Smooth muscle cell (in vitro differentiated cells): Measurements from ENCODE around the gene SMR3A. TPM values are rescaled to one million over a fixed set of nuclear protein-coding genes. Genes with fewer than 3 reads are reported as not detected.

ENCODE experiments used
- DNase-seq: peaks from one replicate; lab custom pipeline; 2025; ENCODE audit not compliant: unreplicated experiment; lab: John Stamatoyannopoulos, UW
- H2AFZ ChIP-seq: fragments of 200-600 bp; sonication (generic); 2 replicates; pipeline ENCODE4 v1.6.0; 2016; ENCODE audit warnings: antibody characterized with exemption, low read depth, mild to moderate bottlenecking
- H3F3A ChIP-seq: fragments of 200-600 bp; sonication (generic); 2 replicates; pipeline ENCODE4 v1.6.0; 2017; ENCODE audit warnings: antibody characterized with exemption, low read depth
- H3K27ac ChIP-seq: fragments of 200-600 bp; sonication (generic); 2 replicates; pipeline ENCODE4 v1.5.1; 2016; ENCODE audit warnings: low read depth, mild to moderate bottlenecking
- H3K27me3 ChIP-seq: fragments of 200-600 bp; sonication (generic); 2 replicates; pipeline ENCODE4 v1.6.1; 2016; ENCODE audit warnings: low read depth, mild to moderate bottlenecking
- H3K36me3 ChIP-seq: fragments of 200-600 bp; sonication (generic); 2 replicates; pipeline ENCODE4 v1.5.1; 2016; ENCODE audit warnings: low read depth
- H3K4me1 ChIP-seq: fragments of 200-600 bp; sonication (generic); 2 replicates; pipeline ENCODE4 v1.5.1; 2016; ENCODE audit warnings: low read depth
- H3K4me2 ChIP-seq: fragments of 200-600 bp; sonication (generic); 2 replicates; pipeline ENCODE4 v1.6.0; 2016; ENCODE audit warnings: mild to moderate bottlenecking
- H3K4me3 ChIP-seq: fragments of 200-600 bp; sonication (generic); 2 replicates; pipeline ENCODE4 v1.5.1; 2016; ENCODE audit warnings: mild to moderate bottlenecking
- H3K79me2 ChIP-seq: fragments of 200-600 bp; sonication (generic); 2 replicates; pipeline ENCODE4 v1.6.0; 2016; ENCODE audit warnings: low read depth, mild to moderate bottlenecking
- H3K9ac ChIP-seq: fragments of 200-600 bp; sonication (generic); 2 replicates; pipeline ENCODE4 v1.6.0; 2016; ENCODE audit warnings: low read depth
- H3K9me3 ChIP-seq: fragments of 200-600 bp; sonication (generic); replicated peaks from 2 replicates; pipeline ENCODE4 v1.5.1; 2016; ENCODE audit warnings: low read depth
- H4K20me1 ChIP-seq: fragments of 200-600 bp; sonication (generic); 2 replicates; pipeline ENCODE4 v1.6.0; 2016; ENCODE audit warnings: low read depth
- CTCF ChIP-seq: fragments of 200-600 bp; sonication (generic); IDR thresholded peaks from 2 replicates; pipeline ENCODE4 v1.5.1; 2017; ENCODE audit warnings: borderline replicate concordance, mild to moderate bottlenecking, antibody characterized with exemption; ENCODE audit not compliant: insufficient read depth, poor library complexity, severe bottlenecking
- WGBS: methylation state at CpG from one replicate; pipeline ENCODE4 v1.1.7; 2016; ENCODE audit warnings: low lambda C conversion rate; 5-methylcytosine and 5-hydroxymethylcytosine counted together
- polyA plus RNA-seq: library from polyadenylated mRNA; unstranded; fragments of >200 nt; fragmentation: Nextera tagmentation; extraction: Ambion mirVana; gene quantifications from 2 replicates; pipeline ENCODE4 v1.2.1, GENCODE V29; 2016
- total RNA-seq: library from RNA; depleted of rRNA; stranded (reverse); fragments of >200 nt; gene quantifications from 2 replicates; pipeline ENCODE4 v1.2.3, GENCODE V29; 2014

Gene SMR3A
- total and polyA plus RNA-seq, 2 experiments from 2014 or later = not detected

GRCh38 chr4:70392057-70392776 lies 31.7 kb downstream of the SMR3A start:
- TF ChIP-seq CTCF = no peak
- no peaks in the 10 kb centered on the region for H4K20me1 ChIP-seq
- WGBS = 67% methylated on average over 2 of the region's 2 CpGs
- no peaks in the 10 kb centered on the region for H3F3A ChIP-seq
- H3K36me3 ChIP-seq = no peaks in the 10 kb centered on the region
- no peak overlapping the region for H3K4me3 ChIP-seq
- no peak overlapping the region for H2AFZ ChIP-seq
- H3K9me3 ChIP-seq = no peaks in the 10 kb centered on the region
- H3K4me2 ChIP-seq = no peak overlapping the region
- no peaks in the 10 kb centered on the region for H3K4me1 ChIP-seq
- DNase-seq = no peak
- no peak overlapping the region for H3K27ac ChIP-seq
- H3K79me2 ChIP-seq = no peaks in the 10 kb centered on the region
- H3K9ac ChIP-seq = no peak overlapping the region
- no peaks in the 10 kb centered on the region for H3K27me3 ChIP-seq

- Histone ChIP-seq H3K79me2 (no peaks in the 10 kb centered on the region), H3K36me3 (no peaks in the 10 kb centered on the region), H3K9me3 (no peaks in the 10 kb centered on the region), H4K20me1 (no peaks in the 10 kb centered on the region), H3K27me3 (no peaks in the 10 kb centered on the region), H3K9ac (no peak within 1 kb of the TSS), H3K27ac (no peak within 1 kb of the TSS), H3K4me3 (no peak within 1 kb of the TSS), H3K4me2 (no peak within 1 kb of the TSS), H3F3A (no peaks in the 10 kb centered on the region), H2AFZ (no peak within 1 kb of the TSS), H3K4me1 (no peaks in the 10 kb centered on the region)
- no peak for DNase-seq
- no peak for TF ChIP-seq CTCF
These were observed 37.0 kb downstream of the SMR3A start, which contains the start of gene OPRPN for GRCh38 chr4:70397580-70397979. OPRPN (plus strand) TSS chr4:70397940; CDS start chr4:70399286, 1,346 bp downstream.

- Histone ChIP-seq H3K27ac (no peak overlapping the region), H3K27me3 (no peaks in the 10 kb centered on the region), H3K4me1 (no peaks in the 10 kb centered on the region), H4K20me1 (no peaks in the 10 kb centered on the region), H3K79me2 (no peaks in the 10 kb centered on the region), H3F3A (no peaks in the 10 kb centered on the region), H3K36me3 (no peaks in the 10 kb centered on the region), H2AFZ (no peak overlapping the region), H3K9ac (no peak overlapping the region), H3K4me3 (no peak overlapping the region), H3K4me2 (no peak overlapping the region), H3K9me3 (no peaks in the 10 kb centered on the region)
- no peak for TF ChIP-seq CTCF
- DNase-seq = no peak
- 94% methylated on average over 1 of the region's 1 CpG for WGBS
These were observed 38.8 kb downstream of the SMR3A start for GRCh38 chr4:70399319-70399718.

GRCh38 chr4:70402762-70403161 lies 42.2 kb downstream of the SMR3A start:
- Histone ChIP-seq H3F3A (no peaks in the 10 kb centered on the region), H3K4me2 (no peak overlapping the region), H3K9me3 (no peaks in the 10 kb centered on the region), H3K4me3 (no peak overlapping the region), H4K20me1 (no peaks in the 10 kb centered on the region), H3K27me3 (no peaks in the 10 kb centered on the region), H3K36me3 (no peaks in the 10 kb centered on the region), H2AFZ (no peak overlapping the region), H3K9ac (no peak overlapping the region), H3K79me2 (no peaks in the 10 kb centered on the region), H3K4me1 (no peaks in the 10 kb centered on the region), H3K27ac (no peak overlapping the region)
- no peak for TF ChIP-seq CTCF
- no peak for DNase-seq
- 94% methylated on average over 1 of the region's 1 CpG for WGBS
